AG08396 (cell line): Measurements from ENCODE around the gene PTPN1.
"Not testable (repeated sequence)": the region's sequence is repeated elsewhere in the genome, so short reads cannot be mapped to it uniquely, and the experiment has no call there.

Experiments
- DNase-seq: peaks from one replicate; pipeline ENCODE4 v3.0.0; 2012; ENCODE audit warnings: low spot score, mixed read lengths

The PTPN1 gene

GRCh38 chr20:50592282-50593004, 82.3 kb downstream of the PTPN1 start:
- DNase-seq: no peak

- DNase-seq: no peak
These were observed 82.8 kb downstream of the PTPN1 start for GRCh38 chr20:50593005-50593335.

GRCh38 chr20:50594231-50594590, 84.0 kb downstream of the PTPN1 start:
- no peak for DNase-seq

- no peak for DNase-seq
These were observed 84.6 kb downstream of the PTPN1 start for GRCh38 chr20:50594591-50595432.

GRCh38 chr20:50595433-50595895, 85.3 kb downstream of the PTPN1 start:
- DNase-seq: no peak

- DNase-seq: no peak
These were observed 86.0 kb downstream of the PTPN1 start for GRCh38 chr20:50595988-50596693.

GRCh38 chr20:50596694-50597021, 86.5 kb downstream of the PTPN1 start:
- no peak for DNase-seq

- DNase-seq: no peak
These were observed 87.3 kb downstream of the PTPN1 start for GRCh38 chr20:50597406-50597969.

GRCh38 chr20:50598074-50598473, 87.9 kb downstream of the PTPN1 start:
- DNase-seq: no peak

- DNase-seq: not testable (repeated sequence)
These were observed 88.6 kb downstream of the PTPN1 start for GRCh38 chr20:50598768-50599167.

GRCh38 chr20:50600281-50600895, 90.2 kb downstream of the PTPN1 start:
- DNase-seq: no peak

GRCh38 chr20:50601511-50602431, 91.6 kb downstream of the PTPN1 start:
- DNase-seq: no peak

GRCh38 chr20:50602432-50603088, 92.4 kb downstream of the PTPN1 start:
- DNase-seq: no peak

- DNase-seq: no peak
These were observed 94.3 kb downstream of the PTPN1 start for GRCh38 chr20:50604451-50604850.

GRCh38 chr20:50605136-50605535, 95.0 kb downstream of the PTPN1 start:
- DNase-seq: no peak

GRCh38 chr20:50607436-50607835, 97.3 kb downstream of the PTPN1 start:
- no peak for DNase-seq

- no peak for DNase-seq
These were observed 97.9 kb downstream of the PTPN1 start for GRCh38 chr20:50607850-50608749.

GRCh38 chr20:50608750-50609104, 98.5 kb downstream of the PTPN1 start:
- no peak for DNase-seq

- no peak for DNase-seq
These were observed 99.3 kb downstream of the PTPN1 start for GRCh38 chr20:50609438-50609989.
